Measurements from ENCODE around the gene SCRN2. TPM values are rescaled to one million over a fixed set of nuclear protein-coding genes. Genes with fewer than 3 reads are reported as not detected.
A peak's percentile ranks its signal among the peaks of the same experiment; 100 is the strongest.

The SCRN2 gene
- total and polyA plus RNA-seq, 2 of the 13 experiments (the other 11 are each of a cell fraction or from before 2014, with no cell fraction given) = 21.7 to 29.5 TPM

- TF ChIP-seq ZNF83 (CRISPR knock-in tag; IDR thresholded peaks at IDR 0.05; ENCODE audit: borderline replicate concordance) = peak; percentile 77; the same call in 1 of the 2 replicates
- TF ChIP-seq RERE (CRISPR knock-in tag; IDR thresholded peaks at IDR 0.05; ENCODE audit: low read depth) = no peak
- 0 out of 2 replicates have a peak, but pooled peaks have one; percentile 33 for TF ChIP-seq KLF13 (CRISPR knock-in tag; IDR thresholded peaks at IDR 0.05)
- peak; percentile 70 for TF ChIP-seq RXRA (CRISPR knock-in tag; IDR thresholded peaks at IDR 0.05)
- peak; percentile 94 for TF ChIP-seq KDM5B (CRISPR knock-in tag; IDR thresholded peaks at IDR 0.05; ENCODE audit: borderline replicate concordance)
- peak; percentile 69; the same call in 1 of the 2 replicates for TF ChIP-seq ZBTB44 (CRISPR knock-in tag; IDR thresholded peaks at IDR 0.05)
- TF ChIP-seq ZNF646 (CRISPR knock-in tag; IDR thresholded peaks at IDR 0.05) = no peak
- TF ChIP-seq HOXA5 (CRISPR knock-in tag; IDR thresholded peaks at IDR 0.05) = peak; percentile 65; the same call in 1 of the 2 replicates
- peak; percentile 92 for TF ChIP-seq ZNF687 (CRISPR knock-in tag; IDR thresholded peaks at IDR 0.05)
Measured at GRCh38 chr17:47831003-47831933, 9.8 kb downstream of the SCRN2 start, which contains the start of the genes LRRC46 and MRPL10 (continued).

Data from HepG2 (cell line).